WTC11 (cell line): ENCODE data around the gene DSG3. TPM values are rescaled to one million over a fixed set of nuclear protein-coding genes. Genes with fewer than 3 reads are reported as not detected.

Experiments
- ATAC-seq: fragments of 200-7000 bp; cut with Tn5 transposase; 2 replicates; pipeline ENCODE4 v1.10.0; 2021; ENCODE audit warnings: mild to moderate bottlenecking, moderate library complexity
- CTCF ChIA-PET: fragments of 300-600 bp; sonication (Branson Sonifier 250); formaldehyde crosslinking; loops from one replicate; lab custom pipeline; 2021; ENCODE audit warnings: antibody characterized with exemption; lab: Charles Lee
- POLR2A ChIA-PET: fragments of 350-600 bp; sonication (Branson Sonifier 250); formaldehyde crosslinking; loops from one replicate; lab custom pipeline; 2021; ENCODE audit warnings: antibody characterized with exemption; lab: Charles Lee
- DNase-seq: peaks from one replicate; pipeline ENCODE4 v3.0.0; 2021; ENCODE audit warnings: low spot score
- H3K27ac Mint-ChIP-seq: 2 replicates; pipeline ENCODE4 v1.8.0; 2021; ENCODE audit warnings: mixed read lengths
- H3K27me3 Mint-ChIP-seq: 2 replicates; pipeline ENCODE4 v1.8.0; 2021; ENCODE audit warnings: low read depth, mild to moderate bottlenecking, moderate library complexity, mixed read lengths
- H3K36me3 Mint-ChIP-seq: 2 replicates; pipeline ENCODE4 v1.8.0; 2021; ENCODE audit warnings: mixed read lengths
- H3K4me1 Mint-ChIP-seq: 2 replicates; pipeline ENCODE4 v1.8.0; 2022; ENCODE audit warnings: mixed read lengths
- H3K4me3 Mint-ChIP-seq: 2 replicates; pipeline ENCODE4 v1.8.0; 2021; ENCODE audit warnings: mild to moderate bottlenecking, moderate library complexity, mixed read lengths
- H3K9me3 Mint-ChIP-seq: 2 replicates; pipeline ENCODE4 v1.8.0; 2021; ENCODE audit warnings: mixed read lengths
- CREB1 ChIP-seq: sonication (generic); formaldehyde crosslinking; IDR thresholded peaks from 2 replicates; pipeline ENCODE4 v1.8.0; 2023; ENCODE audit warnings: mild to moderate bottlenecking, missing genetic modification reagents
- CTCF ChIP-seq: fragments of 200-600 bp; IDR thresholded peaks from 2 replicates; pipeline ENCODE4 v1.8.0; 2022; ENCODE audit warnings: antibody characterized with exemption
- ELF4 ChIP-seq: sonication (generic); formaldehyde crosslinking; IDR thresholded peaks from 2 replicates; pipeline ENCODE4 v1.8.1; 2022; ENCODE audit warnings: low read depth, mild to moderate bottlenecking, moderate library complexity, missing genetic modification reagents
- EMX1 ChIP-seq: fragments of 250-450 bp; sonication (Bioruptor Pico); IDR thresholded peaks from 2 replicates; pipeline ENCODE4 v1.8.0; 2021; ENCODE audit warnings: mild to moderate bottlenecking
- ESRRA ChIP-seq: sonication (generic); formaldehyde crosslinking; IDR thresholded peaks from 2 replicates; pipeline ENCODE4 v1.8.1; 2022; ENCODE audit warnings: mild to moderate bottlenecking, missing genetic modification reagents, borderline replicate concordance
- ETV6 ChIP-seq: sonication (generic); formaldehyde crosslinking; IDR thresholded peaks from 2 replicates; pipeline ENCODE4 v1.8.1; 2022; ENCODE audit warnings: mild to moderate bottlenecking, missing genetic modification reagents
- FOXP4 ChIP-seq: sonication (generic); formaldehyde crosslinking; IDR thresholded peaks from 2 replicates; pipeline ENCODE4 v1.8.0; 2022; ENCODE audit warnings: mild to moderate bottlenecking, missing genetic modification reagents
- HMGA2 ChIP-seq: fragments of 250-450 bp; sonication (Bioruptor Pico); IDR thresholded peaks from 2 replicates; pipeline ENCODE4 v1.4.0; 2021; ENCODE audit warnings: mild to moderate bottlenecking, moderate library complexity
- JAZF1 ChIP-seq: fragments of 250-450 bp; sonication (Bioruptor Pico); IDR thresholded peaks from 2 replicates; pipeline ENCODE4 v1.9.0; 2021; ENCODE audit warnings: moderate library complexity, mild to moderate bottlenecking, inconsistent platforms
- OVOL2 ChIP-seq: fragments of 250-450 bp; sonication (Bioruptor Pico); IDR thresholded peaks from 2 replicates; pipeline ENCODE4 v1.9.0; 2021; ENCODE audit warnings: mild to moderate bottlenecking, borderline replicate concordance
- RORB ChIP-seq: fragments of 250-450 bp; sonication (Bioruptor Pico); IDR thresholded peaks from 2 replicates; pipeline ENCODE4 v1.9.0; 2021; ENCODE audit warnings: mild to moderate bottlenecking
- SMAD4 ChIP-seq: sonication (generic); formaldehyde crosslinking; IDR thresholded peaks from 2 replicates; pipeline ENCODE4 v1.8.0; 2022; ENCODE audit warnings: mild to moderate bottlenecking, missing genetic modification reagents
- TEAD4 ChIP-seq: sonication (generic); formaldehyde crosslinking; IDR thresholded peaks from 2 replicates; pipeline ENCODE4 v1.8.0; 2022; ENCODE audit warnings: mild to moderate bottlenecking, missing genetic modification reagents
- ZNF121 ChIP-seq: sonication (generic); formaldehyde crosslinking; IDR thresholded peaks from 2 replicates; pipeline ENCODE4 v1.8.0; 2023; ENCODE audit warnings: missing genetic modification reagents
- ZNF263 ChIP-seq: sonication (generic); formaldehyde crosslinking; IDR thresholded peaks from 2 replicates; pipeline ENCODE4 v1.8.1; 2022; ENCODE audit warnings: low read depth, mild to moderate bottlenecking, moderate library complexity, missing genetic modification reagents
- total RNA-seq: library from RNA; stranded (reverse); gene quantifications from 3 replicates; pipeline ENCODE4 v1.2.3, GENCODE V29; 2021
- TF ChIP-seq, protein P1 (sequence below): fragments of 250-450 bp; sonication (Bioruptor Pico); IDR thresholded peaks from 2 replicates; pipeline ENCODE4 v1.9.0; 2021; ENCODE audit warnings: moderate library complexity, mild to moderate bottlenecking, inconsistent platforms, borderline replicate concordance
- TF ChIP-seq, protein P2 (sequence below): fragments of 250-450 bp; sonication (Bioruptor Pico); IDR thresholded peaks from 2 replicates; pipeline ENCODE4 v1.9.0; 2021; ENCODE audit warnings: mild to moderate bottlenecking
- TF ChIP-seq, protein P3 (sequence below): sonication (generic); formaldehyde crosslinking; IDR thresholded peaks from 2 replicates; pipeline ENCODE4 v1.8.0; 2023; ENCODE audit warnings: missing genetic modification reagents, mild to moderate bottlenecking, borderline replicate concordance

Gene DSG3
- total RNA-seq, 1 experiment from 2014 or later = 0.04 TPM

DNA sequence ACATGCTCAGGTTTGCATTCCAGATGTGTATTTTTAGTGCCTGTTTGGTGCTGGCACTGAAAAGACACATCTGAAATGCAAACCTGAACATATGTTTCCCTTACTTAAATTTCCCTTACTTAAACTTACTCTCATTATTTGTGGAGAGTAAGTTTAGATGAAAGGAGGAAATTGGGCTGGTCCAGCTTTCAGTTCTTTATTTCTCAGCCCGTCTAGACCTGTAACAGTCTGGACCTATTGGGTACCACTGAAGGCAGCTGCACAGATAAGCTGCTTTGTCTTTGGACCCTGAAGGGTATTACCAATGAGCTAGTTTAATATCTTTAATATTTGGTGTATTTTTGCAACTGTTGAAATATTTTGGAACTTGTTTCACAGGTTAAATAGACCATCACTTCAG is 17.0 kb upstream of the DSG3 start:
- Mint-ChIP-seq H3K36me3 (peaks cover 4% of the 10 kb centered on the region; the same call in 1 of the 2 replicates), H3K4me1 (peaks cover 13% of the 10 kb centered on the region), H3K27ac (no peak overlapping the region), H3K9me3 (peaks cover 25% of the 10 kb centered on the region), H3K4me3 (no peak overlapping the region), H3K27me3 (no peaks in the 10 kb centered on the region; the same call in 1 of the 2 replicates)
- POLR2A ChIA-PET = interaction anchor here (1.2 kb wide), 1 partner anchor 67 kb away, joined by 3 read pairs; no protein-coding TSS in a partner anchor
- no peak for DNase-seq
- no peak for ATAC-seq
- CTCF ChIA-PET = interaction anchor here (0.7 kb wide), 1 partner anchor 45 kb away, joined by 4 read pairs; no protein-coding TSS in a partner anchor
- TF ChIP-seq SMAD4 (CRISPR knock-in tag) = no peak

DNA sequence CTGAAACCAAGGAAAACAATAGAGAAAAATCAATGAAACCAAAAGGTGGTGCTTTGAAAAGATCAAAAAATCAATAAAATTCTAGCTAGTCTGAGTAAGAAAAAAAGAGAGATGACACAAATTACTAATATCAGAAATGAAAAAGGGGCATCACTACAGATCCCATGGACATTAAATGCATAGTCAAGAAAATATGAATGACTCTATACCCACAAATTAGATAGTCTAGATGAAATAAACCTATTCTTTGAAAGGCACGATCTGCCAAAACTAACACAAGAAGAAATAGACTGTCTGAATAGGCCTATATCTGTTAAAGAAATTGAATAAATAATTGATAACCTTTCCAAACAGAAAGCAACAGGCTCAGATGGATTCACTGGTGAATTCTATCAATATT is 15.2 kb upstream of the DSG3 start:
- no peak for ATAC-seq
- H3K4me1 Mint-ChIP-seq = peaks cover 13% of the 10 kb centered on the region
- TF ChIP-seq, protein P1, sequence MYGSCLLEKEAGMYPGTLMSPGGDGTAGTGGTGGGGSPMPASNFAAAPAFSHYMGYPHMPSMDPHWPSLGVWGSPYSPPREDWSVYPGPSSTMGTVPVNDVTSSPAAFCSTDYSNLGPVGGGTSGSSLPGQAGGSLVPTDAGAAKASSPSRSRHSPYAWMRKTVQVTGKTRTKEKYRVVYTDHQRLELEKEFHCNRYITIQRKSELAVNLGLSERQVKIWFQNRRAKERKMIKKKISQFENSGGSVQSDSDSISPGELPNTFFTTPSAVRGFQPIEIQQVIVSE (CRISPR knock-in tag) = no peak
- TF ChIP-seq EMX1 (no peak), FOXP4 (CRISPR knock-in tag) (no peak), RORB (CRISPR knock-in tag) (no peak)
- TF ChIP-seq, all 79 proteins: peak for 0
- DNase-seq = no peak
- POLR2A ChIA-PET = no interaction called here
- H3K27me3 Mint-ChIP-seq = no peaks in the 10 kb centered on the region; the same call in 1 of the 2 replicates
- H3K36me3 Mint-ChIP-seq = peaks cover 4% of the 10 kb centered on the region; the same call in 1 of the 2 replicates
- no peak overlapping the region for H3K4me3 Mint-ChIP-seq
- CTCF ChIA-PET = no interaction called here
- no peak overlapping the region for H3K27ac Mint-ChIP-seq
- H3K9me3 Mint-ChIP-seq = peaks cover 25% of the 10 kb centered on the region

DNA sequence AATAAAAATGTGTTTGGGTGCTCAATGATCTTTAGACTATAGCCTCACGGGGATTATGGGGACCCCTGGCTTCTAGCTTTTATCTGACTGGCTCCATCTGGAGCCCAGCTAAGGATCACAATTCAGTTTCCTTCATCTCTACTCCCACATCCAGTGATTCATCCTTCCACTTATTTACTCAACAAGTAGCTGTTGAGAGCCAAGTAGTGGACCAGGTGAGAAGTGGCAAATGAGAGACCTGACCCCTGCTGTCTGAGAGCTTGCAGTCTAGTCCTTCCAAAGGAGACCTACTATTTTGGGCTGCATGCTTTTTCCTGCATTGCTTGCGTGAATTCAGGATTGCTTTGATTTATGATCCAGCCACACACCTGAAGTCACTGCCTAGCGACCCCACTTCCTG is 10.7 kb upstream of the DSG3 start:
- no peak overlapping the region for H3K4me3 Mint-ChIP-seq
- DNase-seq (no peak), ATAC-seq (no peak; the same call in none of the 2 replicates)
- no peaks in the 10 kb centered on the region; the same call in 1 of the 2 replicates for H3K27me3 Mint-ChIP-seq
- no peak overlapping the region for H3K27ac Mint-ChIP-seq
- peaks cover 4% of the 10 kb centered on the region; the same call in 1 of the 2 replicates for H3K36me3 Mint-ChIP-seq
- peaks cover 21% of the 10 kb centered on the region for H3K9me3 Mint-ChIP-seq
- TF ChIP-seq SMAD4 (CRISPR knock-in tag) = no peak
- TF ChIP-seq, protein P2, sequence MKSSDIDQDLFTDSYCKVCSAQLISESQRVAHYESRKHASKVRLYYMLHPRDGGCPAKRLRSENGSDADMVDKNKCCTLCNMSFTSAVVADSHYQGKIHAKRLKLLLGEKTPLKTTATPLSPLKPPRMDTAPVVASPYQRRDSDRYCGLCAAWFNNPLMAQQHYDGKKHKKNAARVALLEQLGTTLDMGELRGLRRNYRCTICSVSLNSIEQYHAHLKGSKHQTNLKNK (CRISPR knock-in tag) = no peak
- TF ChIP-seq, protein P1 (CRISPR knock-in tag) = no peak
- TF ChIP-seq ETV6 (CRISPR knock-in tag) = no peak
- no peak for TF ChIP-seq ZNF263 (CRISPR knock-in tag)
- TF ChIP-seq CTCF = no peak
- TF ChIP-seq CREB1 (CRISPR knock-in tag) = no peak
- TF ChIP-seq TEAD4 (CRISPR knock-in tag) = no peak
- TF ChIP-seq ELF4 (CRISPR knock-in tag) = no peak
- TF ChIP-seq, protein P3, sequence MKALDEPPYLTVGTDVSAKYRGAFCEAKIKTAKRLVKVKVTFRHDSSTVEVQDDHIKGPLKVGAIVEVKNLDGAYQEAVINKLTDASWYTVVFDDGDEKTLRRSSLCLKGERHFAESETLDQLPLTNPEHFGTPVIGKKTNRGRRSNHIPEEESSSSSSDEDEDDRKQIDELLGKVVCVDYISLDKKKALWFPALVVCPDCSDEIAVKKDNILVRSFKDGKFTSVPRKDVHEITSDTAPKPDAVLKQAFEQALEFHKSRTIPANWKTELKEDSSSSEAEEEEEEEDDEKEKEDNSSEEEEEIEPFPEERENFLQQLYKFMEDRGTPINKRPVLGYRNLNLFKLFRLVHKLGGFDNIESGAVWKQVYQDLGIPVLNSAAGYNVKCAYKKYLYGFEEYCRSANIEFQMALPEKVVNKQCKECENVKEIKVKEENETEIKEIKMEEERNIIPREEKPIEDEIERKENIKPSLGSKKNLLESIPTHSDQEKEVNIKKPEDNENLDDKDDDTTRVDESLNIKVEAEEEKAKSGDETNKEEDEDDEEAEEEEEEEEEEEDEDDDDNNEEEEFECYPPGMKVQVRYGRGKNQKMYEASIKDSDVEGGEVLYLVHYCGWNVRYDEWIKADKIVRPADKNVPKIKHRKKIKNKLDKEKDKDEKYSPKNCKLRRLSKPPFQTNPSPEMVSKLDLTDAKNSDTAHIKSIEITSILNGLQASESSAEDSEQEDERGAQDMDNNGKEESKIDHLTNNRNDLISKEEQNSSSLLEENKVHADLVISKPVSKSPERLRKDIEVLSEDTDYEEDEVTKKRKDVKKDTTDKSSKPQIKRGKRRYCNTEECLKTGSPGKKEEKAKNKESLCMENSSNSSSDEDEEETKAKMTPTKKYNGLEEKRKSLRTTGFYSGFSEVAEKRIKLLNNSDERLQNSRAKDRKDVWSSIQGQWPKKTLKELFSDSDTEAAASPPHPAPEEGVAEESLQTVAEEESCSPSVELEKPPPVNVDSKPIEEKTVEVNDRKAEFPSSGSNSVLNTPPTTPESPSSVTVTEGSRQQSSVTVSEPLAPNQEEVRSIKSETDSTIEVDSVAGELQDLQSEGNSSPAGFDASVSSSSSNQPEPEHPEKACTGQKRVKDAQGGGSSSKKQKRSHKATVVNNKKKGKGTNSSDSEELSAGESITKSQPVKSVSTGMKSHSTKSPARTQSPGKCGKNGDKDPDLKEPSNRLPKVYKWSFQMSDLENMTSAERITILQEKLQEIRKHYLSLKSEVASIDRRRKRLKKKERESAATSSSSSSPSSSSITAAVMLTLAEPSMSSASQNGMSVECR (CRISPR knock-in tag) = no peak
- no peak for TF ChIP-seq OVOL2 (CRISPR knock-in tag)
- TF ChIP-seq ESRRA (CRISPR knock-in tag) = no peak
- TF ChIP-seq JAZF1 (CRISPR knock-in tag) = no peak
- no peak for TF ChIP-seq HMGA2 (CRISPR knock-in tag)
- no peak for TF ChIP-seq ZNF121
- H3K4me1 Mint-ChIP-seq = no peaks in the 10 kb centered on the region
- CTCF ChIA-PET = interaction anchor here (2.0 kb wide), 1 partner anchor 12 kb away, joined by 6 read pairs; no protein-coding TSS in a partner anchor
- POLR2A ChIA-PET = no interaction called here
